Neuronal stem cell (in vitro differentiated cells): ENCODE measurements around the gene SLC1A5.

Experiments
- DNase-seq: peaks from one replicate; pipeline ENCODE4 v3.0.0-alpha.2; 2013; ENCODE audit warnings: low spot score
- H2AFZ ChIP-seq: one replicate; pipeline ENCODE4 v1.6.1; 2013; ENCODE audit warnings: mild to moderate bottlenecking, low read length, inconsistent platforms
- H2AK5ac ChIP-seq: 2 replicates; pipeline ENCODE4 v1.6.1; 2013; ENCODE audit warnings: low read depth, mild to moderate bottlenecking, inconsistent platforms, low read length, moderate library complexity, mixed read lengths
- H2BK120ac ChIP-seq: 2 replicates; pipeline ENCODE4 v1.6.1; 2013; ENCODE audit warnings: low read depth, mild to moderate bottlenecking, inconsistent platforms, low read length, moderate library complexity, mixed read lengths
- H2BK12ac ChIP-seq: one replicate; pipeline ENCODE4 v1.6.1; 2013; ENCODE audit warnings: low read length, inconsistent platforms
- H2BK15ac ChIP-seq: 2 replicates; pipeline ENCODE4 v1.6.1; 2013; ENCODE audit warnings: mild to moderate bottlenecking, low read length, inconsistent platforms, mixed read lengths
- H2BK5ac ChIP-seq: one replicate; pipeline ENCODE4 v1.6.1; 2013; ENCODE audit warnings: inconsistent platforms, mild to moderate bottlenecking, low read length, moderate library complexity
- H3K14ac ChIP-seq: one replicate; pipeline ENCODE4 v1.6.1; 2013; ENCODE audit warnings: low read length, inconsistent platforms
- H3K18ac ChIP-seq: 2 replicates; pipeline ENCODE4 v1.6.1; 2013; ENCODE audit warnings: low read length, inconsistent platforms
- H3K23ac ChIP-seq: 2 replicates; pipeline ENCODE4 v1.6.1; 2013; ENCODE audit warnings: low read depth, mild to moderate bottlenecking, mixed read lengths, low read length, inconsistent platforms; ENCODE audit not compliant: poor library complexity
- H3K27ac ChIP-seq: replicated peaks from 3 replicates; pipeline ENCODE4 v1.5.1; 2013; ENCODE audit warnings: low read length, inconsistent platforms
- H3K27me3 ChIP-seq, 3 experiments: 2 replicates each; pipeline ENCODE4 v1.6.1; 2013; ENCODE audit warnings: low read length in 3 of 3, mild to moderate bottlenecking in 2 of 3, inconsistent platforms in 1 of 3, low read depth in 1 of 3, mixed read lengths in 1 of 3, moderate library complexity in 1 of 3; ENCODE audit not compliant: control insufficient read depth in 3 of 3, insufficient read depth in 3 of 3
- H3K36me3 ChIP-seq, 2 donors: replicated peaks in 1 of 2; 2 replicates each; pipeline ENCODE4 v1.6.1; 2013; ENCODE audit warnings: low read length in 2 of 2; ENCODE audit not compliant: control insufficient read depth in 2 of 2, insufficient read depth in 2 of 2
- H3K4ac ChIP-seq: 2 replicates; pipeline ENCODE4 v1.6.1; 2013; ENCODE audit warnings: inconsistent platforms, mild to moderate bottlenecking, low read length, moderate library complexity
- H3K4me1 ChIP-seq, 2 donors: 1 replicate in 1 of 2; 2 replicates in 1 of 2; pipeline ENCODE4 v1.6.1; 2013; ENCODE audit warnings: low read length in 2 of 2, low read depth in 1 of 2; ENCODE audit not compliant: control insufficient read depth in 2 of 2, insufficient read depth in 1 of 2
- H3K4me2 ChIP-seq: one replicate; pipeline ENCODE4 v1.6.1; 2013; ENCODE audit warnings: mild to moderate bottlenecking, low read length, inconsistent platforms; ENCODE audit not compliant: insufficient read depth, poor library complexity, severe bottlenecking
- H3K4me3 ChIP-seq, 2 donors: 2 replicates each; pipeline ENCODE4 v1.5.1; 2013; ENCODE audit warnings: low read length in 2 of 2, mild to moderate bottlenecking in 2 of 2, inconsistent platforms in 1 of 2, moderate library complexity in 1 of 2
- H3K79me1 ChIP-seq: one replicate; pipeline ENCODE4 v1.6.1; 2013; ENCODE audit warnings: low read depth, mild to moderate bottlenecking, inconsistent platforms, low read length, moderate library complexity
- H3K9ac ChIP-seq: one replicate; pipeline ENCODE4 v1.6.1; 2013; ENCODE audit warnings: mild to moderate bottlenecking, low read depth, low read length, inconsistent platforms; ENCODE audit not compliant: poor library complexity
- H3K9me3 ChIP-seq, 2 donors: replicated peaks in 1 of 2; 2 replicates each; pipeline versions ENCODE3 to v1.6.1; 2013; ENCODE audit warnings: low read length in 2 of 2, mild to moderate bottlenecking in 2 of 2, inconsistent platforms in 1 of 2, low read depth in 1 of 2, mixed read lengths in 1 of 2, moderate library complexity in 1 of 2; ENCODE audit not compliant: control insufficient read depth in 2 of 2, insufficient read depth in 1 of 2
- H4K8ac ChIP-seq: one replicate; pipeline ENCODE4 v1.6.1; 2013; ENCODE audit warnings: low read depth, mild to moderate bottlenecking, inconsistent platforms, low read length, moderate library complexity
- H4K91ac ChIP-seq: one replicate; pipeline ENCODE4 v1.6.1; 2013; ENCODE audit warnings: low read length, low read depth, mild to moderate bottlenecking, inconsistent platforms; ENCODE audit not compliant: poor library complexity
- WGBS, 2 donors: extraction: QIAGEN DNeasy Blood & Tissue Kit; methylation state at CpG; one replicate each; pipeline ENCODE4 v1.1.7; 2013; ENCODE audit warnings: missing lambda C conversion rate in 2 of 2, mixed read lengths in 1 of 2; ENCODE audit not compliant: insufficient read length in 2 of 2, insufficient replicate concordance in 1 of 2; ENCODE audit errors: extremely low coverage in 2 of 2; 5-methylcytosine and 5-hydroxymethylcytosine counted together

Gene SLC1A5

DNA sequence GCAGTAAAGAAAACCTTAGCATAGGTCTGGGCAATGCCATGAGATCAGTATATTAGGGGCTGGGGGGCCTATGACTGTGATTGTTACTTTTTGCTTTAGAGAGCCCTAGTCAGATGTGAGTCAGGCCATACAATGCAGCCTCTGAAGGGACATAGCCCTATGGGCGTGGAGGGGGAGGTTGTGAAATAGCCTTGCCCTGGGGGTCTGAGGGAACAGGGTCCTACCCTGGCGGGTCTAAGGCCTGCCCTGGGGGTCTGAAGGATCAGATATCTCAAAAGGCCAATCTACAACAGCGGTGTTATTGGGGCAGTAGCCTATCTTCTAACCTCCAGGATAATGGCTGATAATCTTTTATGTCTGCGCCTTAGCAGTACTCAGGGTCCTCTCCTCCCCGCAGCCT, 13.8 kb upstream of the SLC1A5 start:
- H3K79me1 ChIP-seq = no peaks in the 10 kb centered on the region
- no peak overlapping the region for H2AFZ ChIP-seq
- no peak overlapping the region for H2BK12ac ChIP-seq
- H3K4me3 ChIP-seq = no peak overlapping the region
- H3K27me3 ChIP-seq = no peaks in the 10 kb centered on the region
- no peak overlapping the region for H2AK5ac ChIP-seq
- H2BK120ac ChIP-seq = no peak overlapping the region
- H3K4ac ChIP-seq = no peak overlapping the region
- H3K14ac ChIP-seq = no peak overlapping the region
- DNase-seq = no peak
- no peak overlapping the region for H3K4me2 ChIP-seq
- H3K9ac ChIP-seq = no peak overlapping the region
- H4K91ac ChIP-seq = no peak overlapping the region
- H3K36me3 ChIP-seq = no peaks in the 10 kb centered on the region
- H3K27ac ChIP-seq = no peak overlapping the region
- no peak overlapping the region for H2BK15ac ChIP-seq
- no peak overlapping the region for H3K18ac ChIP-seq
- H3K4me1 ChIP-seq = no peaks in the 10 kb centered on the region
- H4K8ac ChIP-seq = no peak overlapping the region
- no peak overlapping the region for H2BK5ac ChIP-seq
- no peaks in the 10 kb centered on the region for H3K9me3 ChIP-seq
- H3K23ac ChIP-seq = no peak overlapping the region
- no CpG with 5 or more reads among the region's 5 CpGs for WGBS, 2 donors

DNA sequence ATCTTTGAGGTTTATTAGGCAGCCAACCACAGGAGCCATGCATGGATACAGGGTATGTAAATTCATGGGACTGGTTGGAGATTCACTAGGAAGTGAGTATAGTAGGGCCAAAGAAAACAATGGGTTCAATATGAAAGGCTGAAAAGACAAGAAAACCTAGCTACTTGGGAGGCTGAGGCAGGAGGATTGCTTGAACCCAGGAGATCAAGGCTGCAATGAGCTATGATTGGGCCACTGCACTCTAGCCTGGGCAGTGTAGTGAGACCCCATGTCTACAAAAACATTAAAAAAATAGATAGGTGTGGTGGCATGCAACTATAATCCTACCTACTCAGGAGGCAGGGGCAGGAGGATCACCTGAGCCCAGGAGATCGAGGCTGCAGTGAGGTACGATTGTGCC, 10.3 kb upstream of the SLC1A5 start:
- H3K4me2 ChIP-seq = no peak overlapping the region
- no peak overlapping the region for H4K8ac ChIP-seq
- WGBS, 2 donors = no CpG with 5 or more reads among the region's 2 CpGs
- no peak overlapping the region for H3K4ac ChIP-seq
- peaks cover 0 to 6% of the 10 kb centered on the region in 2 donors for H3K4me1 ChIP-seq
- H2BK12ac ChIP-seq = no peak overlapping the region
- H2BK15ac ChIP-seq = no peak overlapping the region
- H2AK5ac ChIP-seq = no peak overlapping the region
- H3K4me3 ChIP-seq = no peak overlapping the region
- H4K91ac ChIP-seq = no peak overlapping the region
- H2AFZ ChIP-seq = no peak overlapping the region
- H3K27me3 ChIP-seq = no peaks in the 10 kb centered on the region
- no peak overlapping the region for H3K9ac ChIP-seq
- H3K36me3 ChIP-seq = no peaks in the 10 kb centered on the region
- H2BK5ac ChIP-seq = no peak overlapping the region
- DNase-seq = no peak
- no peak overlapping the region for H3K18ac ChIP-seq
- no peak overlapping the region for H3K23ac ChIP-seq
- H3K9me3 ChIP-seq = no peaks in the 10 kb centered on the region
- H3K79me1 ChIP-seq = no peaks in the 10 kb centered on the region
- H3K14ac ChIP-seq = no peak overlapping the region
- no peak overlapping the region for H3K27ac ChIP-seq
- H2BK120ac ChIP-seq = no peak overlapping the region

DNA sequence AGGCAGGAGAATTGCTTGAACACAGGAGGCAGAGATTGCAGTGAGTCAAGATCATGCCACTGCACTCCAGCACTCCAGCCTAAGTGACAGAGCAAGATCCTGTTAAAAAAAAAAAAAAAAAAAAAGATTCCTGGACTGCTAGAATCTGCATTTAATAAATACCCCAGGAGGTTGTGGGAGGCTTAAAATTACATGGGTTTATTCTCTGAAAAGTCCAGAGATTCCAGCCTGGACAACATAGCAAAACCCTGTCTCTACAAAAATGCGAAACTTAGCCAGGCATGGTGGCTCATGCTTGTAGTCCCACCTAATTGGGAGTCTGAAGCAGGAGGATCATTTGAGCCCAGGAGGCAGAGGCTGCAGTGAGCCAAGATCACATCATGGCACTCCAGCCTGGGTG, 9.5 kb upstream of the SLC1A5 start:
- no peak overlapping the region for H2AK5ac ChIP-seq
- DNase-seq = no peak
- H2BK120ac ChIP-seq = no peak overlapping the region
- no peak overlapping the region for H4K8ac ChIP-seq
- peaks cover 0 to 6% of the 10 kb centered on the region in 2 donors for H3K4me1 ChIP-seq
- no peak overlapping the region for H3K18ac ChIP-seq
- no peak overlapping the region for H2BK15ac ChIP-seq
- no peak overlapping the region for H3K23ac ChIP-seq
- no CpG with 5 or more reads among the region's 1 CpG for WGBS, 2 donors
- H3K79me1 ChIP-seq = no peaks in the 10 kb centered on the region
- H3K4ac ChIP-seq = no peak overlapping the region
- no peak overlapping the region for H3K4me2 ChIP-seq
- H3K4me3 ChIP-seq = no peak overlapping the region
- H3K14ac ChIP-seq = no peak overlapping the region
- H2BK12ac ChIP-seq = no peak overlapping the region
- H3K9ac ChIP-seq = no peak overlapping the region
- H2BK5ac ChIP-seq = no peak overlapping the region
- no peaks in the 10 kb centered on the region for H3K27me3 ChIP-seq
- no peak overlapping the region for H2AFZ ChIP-seq
- H3K9me3 ChIP-seq = no peaks in the 10 kb centered on the region
- H4K91ac ChIP-seq = no peak overlapping the region
- no peaks in the 10 kb centered on the region for H3K36me3 ChIP-seq
- no peak overlapping the region for H3K27ac ChIP-seq

DNA sequence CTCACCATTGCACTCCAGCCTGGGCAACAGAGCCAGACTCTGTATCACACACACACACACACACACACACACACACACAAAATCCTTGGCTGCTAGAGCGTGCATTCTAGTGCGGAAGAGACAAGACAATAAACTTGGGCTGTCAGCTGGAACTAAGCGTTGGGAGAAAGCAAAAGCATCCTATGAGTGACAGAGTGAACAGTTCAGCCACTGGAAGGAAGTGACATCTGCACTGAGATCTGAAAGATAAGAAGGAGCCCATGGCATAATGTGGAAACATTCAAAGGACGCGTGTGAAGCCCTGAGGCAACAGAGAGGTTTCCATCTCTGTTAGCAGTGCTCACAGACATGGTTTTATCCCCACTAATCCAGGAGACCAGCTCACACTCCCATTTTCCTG, 3.5 kb upstream of the SLC1A5 start:
- Histone ChIP-seq H4K8ac (no peak overlapping the region), H2BK5ac (no peak overlapping the region), H3K14ac (no peak overlapping the region), H3K27me3 (no peaks in the 10 kb centered on the region), H2AK5ac (no peak overlapping the region), H4K91ac (no peak overlapping the region), H3K36me3 (no peaks in the 10 kb centered on the region), H3K4me1 (peaks cover 1 to 6% of the 10 kb centered on the region in 2 donors), H2BK120ac (no peak overlapping the region), H3K4me2 (no peak overlapping the region), H2BK12ac (no peak overlapping the region), H3K18ac (no peak overlapping the region), H3K79me1 (peaks cover 2% of the 10 kb centered on the region), H3K4me3 (no peak overlapping the region), H2AFZ (peak overlapping the region; percentile 32), H3K23ac (no peak overlapping the region), H3K4ac (no peak overlapping the region), H3K9ac (no peak overlapping the region), H2BK15ac (no peak overlapping the region), H3K27ac (no peak overlapping the region), H3K9me3 (no peaks in the 10 kb centered on the region)
- DNase-seq = no peak
- no CpG with 5 or more reads among the region's 5 CpGs for WGBS, 2 donors
